NCI-H1105 treated with DMSO at 0.1 percent for 48 hours (cell line): ENCODE results near the gene RAD54L.
"Not testable (repeated sequence)": the region's sequence is repeated elsewhere in the genome, so short reads cannot be mapped to it uniquely, and the experiment has no call there.

Experiments
- DNase-seq: peaks from one replicate; lab custom pipeline; 2025; lab: John Stamatoyannopoulos, UW

RAD54L gene

GRCh38 chr1:46285730-46286477 lies 38.3 kb downstream of the RAD54L start:
- peak; percentile 92 for DNase-seq

GRCh38 chr1:46288485-46289133 lies 41.0 kb downstream of the RAD54L start:
- DNase-seq: no peak

DNA sequence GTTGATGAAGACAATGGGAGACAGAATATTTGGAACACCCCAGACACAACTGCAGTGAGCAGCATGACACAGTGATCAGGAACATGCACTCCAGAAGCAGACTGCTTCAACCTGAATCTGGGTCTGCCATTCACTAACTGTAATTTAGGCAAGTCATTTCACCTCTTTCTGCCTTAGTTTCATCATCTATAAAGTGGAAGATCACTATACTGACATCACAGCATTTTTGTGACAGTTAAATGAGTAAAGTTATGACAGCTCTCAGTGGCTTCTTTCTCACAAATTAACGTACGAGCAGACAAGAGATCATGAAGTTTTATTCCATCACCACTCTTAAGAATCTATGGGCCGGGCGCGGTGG lies 41.6 kb downstream of the RAD54L start:
- no peak for DNase-seq

GRCh38 chr1:46289976-46290375 lies 42.4 kb downstream of the RAD54L start:
- no peak for DNase-seq

- DNase-seq: no peak
Observed at GRCh38 chr1:46295306-46295705, 47.7 kb downstream of the RAD54L start.

GRCh38 chr1:46298387-46298786 lies 50.8 kb downstream of the RAD54L start:
- DNase-seq: no peak

GRCh38 chr1:46300673-46301405 lies 53.3 kb downstream of the RAD54L start:
- DNase-seq: no peak

- no peak for DNase-seq
Observed at GRCh38 chr1:46301406-46301807, 53.8 kb downstream of the RAD54L start.

DNA sequence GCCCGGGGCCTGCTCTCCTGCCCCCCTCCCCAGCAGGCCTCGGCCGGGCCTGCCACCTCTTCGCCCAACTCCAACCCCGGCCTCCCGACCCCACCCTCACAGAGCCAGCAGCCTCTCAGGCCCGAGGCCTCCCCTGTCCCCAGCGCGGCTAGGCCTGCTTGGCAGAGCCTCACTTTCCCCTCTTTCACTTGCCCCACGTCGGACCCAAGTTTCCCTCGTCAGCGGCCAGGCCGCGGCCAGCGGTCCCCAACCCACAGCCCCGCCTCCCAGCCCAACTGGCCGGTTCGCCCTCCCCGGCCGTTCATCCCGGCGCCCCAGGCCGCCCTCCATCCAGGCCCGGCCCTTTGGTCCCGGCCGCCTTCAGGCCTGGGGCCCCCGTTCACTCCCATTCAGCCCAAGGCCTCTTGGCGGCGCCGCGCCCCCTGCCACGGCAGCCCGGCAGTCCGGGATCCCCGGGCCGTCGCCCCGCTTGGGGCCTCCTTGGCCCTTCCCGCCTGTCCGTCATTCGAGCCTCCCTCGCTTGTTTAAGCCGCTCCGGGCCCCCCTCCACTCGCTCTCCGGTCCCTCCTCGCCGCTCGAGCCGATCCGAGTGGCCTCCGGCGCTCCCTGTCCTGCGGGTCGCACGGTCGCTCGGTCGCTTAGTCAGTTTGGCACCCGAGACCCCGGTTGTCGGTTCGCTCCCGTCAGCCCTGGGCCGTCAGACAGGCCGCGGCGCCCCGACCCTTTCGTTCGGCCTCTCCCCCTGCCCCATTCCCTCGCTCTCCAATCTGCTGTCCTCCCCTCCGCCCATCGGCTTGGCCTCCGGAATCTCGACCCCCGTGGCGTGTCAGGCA lies 54.5 kb downstream of the RAD54L start:
- DNase-seq: peak; percentile 25

DNA sequence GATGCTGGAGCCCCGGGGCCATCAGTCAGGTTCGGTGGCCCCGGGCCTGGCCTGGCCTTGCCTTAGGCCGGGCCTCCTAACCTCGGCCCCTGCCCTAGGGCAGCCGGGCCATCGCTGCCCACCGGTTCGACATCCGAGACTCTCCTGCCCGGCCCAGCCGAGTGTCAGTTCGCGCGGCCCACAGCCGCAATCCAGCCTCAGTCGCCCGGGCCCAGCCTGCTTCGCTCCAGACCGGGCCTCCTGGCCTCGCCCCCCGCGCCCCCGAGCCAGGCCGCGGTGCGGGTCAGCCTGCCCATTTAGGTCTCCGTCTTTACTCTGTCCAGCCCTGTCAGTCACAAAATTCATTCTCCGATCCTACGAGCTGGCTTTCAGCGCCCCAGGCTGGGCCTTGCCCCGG lies 55.1 kb downstream of the RAD54L start:
- DNase-seq: no peak

DNA sequence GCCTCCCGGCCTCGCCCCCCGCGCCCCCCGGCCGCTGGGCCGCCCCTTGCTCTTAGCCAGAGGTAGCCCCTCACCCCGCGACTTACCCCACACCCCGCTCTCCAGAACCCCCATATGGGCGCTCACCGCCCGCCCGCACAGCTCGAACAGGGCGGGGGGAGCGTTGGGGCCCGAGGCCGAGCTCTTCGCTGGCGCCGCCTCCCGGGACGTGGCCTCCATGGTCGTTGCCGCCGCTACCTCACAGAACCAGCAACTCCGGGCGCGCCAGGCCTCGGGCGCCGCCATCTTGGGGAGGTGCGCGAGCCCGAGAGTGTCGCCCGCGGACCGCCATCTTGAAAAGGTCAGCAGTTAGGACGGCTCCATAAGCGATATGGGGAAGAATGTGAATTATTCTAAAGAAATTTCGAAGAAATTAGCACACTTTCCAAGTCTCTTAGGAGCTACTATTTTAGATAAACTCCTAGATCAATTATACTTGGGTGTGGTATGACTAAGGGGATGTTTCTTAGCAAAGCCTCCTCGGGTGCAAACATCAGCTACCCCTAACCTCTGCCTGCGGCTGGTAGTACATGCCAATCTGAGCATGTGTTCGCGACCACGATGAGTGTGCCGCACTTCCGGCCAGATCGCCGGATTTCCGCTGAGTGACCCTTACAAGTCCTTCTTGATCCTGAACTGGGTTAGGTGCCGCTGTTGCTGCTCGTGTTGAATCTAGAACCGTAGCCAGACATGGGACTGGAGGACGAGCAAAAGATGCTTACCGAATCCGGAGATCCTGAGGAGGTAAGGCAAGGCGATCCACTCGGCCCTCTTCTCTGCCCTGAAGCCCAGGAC lies 55.7 kb downstream of the RAD54L start, which contains the start of the genes LRRC41 and UQCRH:
Gene LRRC41 (minus strand): TSS at position 579 of the 834 bp plus-strand sequence. CDS start 294 bp downstream, at position 285.
Gene UQCRH (plus strand): TSS at position 661 of the 834 bp plus-strand sequence. CDS start 69 bp downstream, at position 730.
- DNase-seq: peak; percentile 97

DNA sequence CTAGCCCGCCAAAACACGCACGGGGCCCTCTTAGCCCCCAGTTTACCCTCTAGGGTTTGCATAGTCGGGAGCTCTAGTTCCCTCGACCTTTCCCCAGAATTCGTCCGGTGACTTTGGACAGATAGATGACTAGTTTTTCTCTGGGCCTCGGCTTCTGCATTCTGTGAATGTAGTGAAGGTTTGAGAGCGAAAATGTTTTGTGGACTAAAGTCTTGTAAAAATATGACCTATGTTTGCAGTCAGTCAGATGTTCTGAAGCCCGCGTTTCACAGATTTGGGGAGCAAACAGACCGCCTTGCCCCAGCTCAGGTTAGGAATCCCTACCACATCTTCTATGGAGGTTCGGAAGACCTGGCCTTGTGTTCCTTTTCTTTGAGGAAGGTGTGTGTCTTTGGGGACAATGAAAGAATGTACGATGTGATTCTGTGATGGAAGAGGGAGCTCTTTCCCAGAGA lies 56.3 kb downstream of the RAD54L start:
- no peak for DNase-seq

DNA sequence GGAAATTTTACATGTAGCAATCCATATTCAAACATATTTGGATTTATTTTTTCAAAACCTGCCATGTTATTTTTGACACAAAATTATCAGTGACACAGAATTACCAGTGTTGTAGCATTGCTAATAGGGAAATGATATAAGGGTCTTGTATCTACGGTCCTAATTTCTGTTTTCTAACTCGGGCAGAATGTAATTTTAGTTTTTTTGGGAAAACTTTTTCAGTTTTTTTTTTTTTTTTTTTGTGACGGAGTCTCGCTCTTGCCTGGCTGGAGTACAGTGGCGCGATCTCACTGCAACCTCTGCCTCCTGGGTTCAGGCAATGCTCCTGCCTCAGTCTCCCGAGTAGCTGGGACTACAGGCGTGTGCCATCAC lies 58.6 kb downstream of the RAD54L start:
- no peak for DNase-seq

- no peak for DNase-seq
Observed at GRCh38 chr1:46309401-46310159, 62.0 kb downstream of the RAD54L start.

GRCh38 chr1:46310321-46310720 lies 62.8 kb downstream of the RAD54L start:
- DNase-seq: no peak

DNA sequence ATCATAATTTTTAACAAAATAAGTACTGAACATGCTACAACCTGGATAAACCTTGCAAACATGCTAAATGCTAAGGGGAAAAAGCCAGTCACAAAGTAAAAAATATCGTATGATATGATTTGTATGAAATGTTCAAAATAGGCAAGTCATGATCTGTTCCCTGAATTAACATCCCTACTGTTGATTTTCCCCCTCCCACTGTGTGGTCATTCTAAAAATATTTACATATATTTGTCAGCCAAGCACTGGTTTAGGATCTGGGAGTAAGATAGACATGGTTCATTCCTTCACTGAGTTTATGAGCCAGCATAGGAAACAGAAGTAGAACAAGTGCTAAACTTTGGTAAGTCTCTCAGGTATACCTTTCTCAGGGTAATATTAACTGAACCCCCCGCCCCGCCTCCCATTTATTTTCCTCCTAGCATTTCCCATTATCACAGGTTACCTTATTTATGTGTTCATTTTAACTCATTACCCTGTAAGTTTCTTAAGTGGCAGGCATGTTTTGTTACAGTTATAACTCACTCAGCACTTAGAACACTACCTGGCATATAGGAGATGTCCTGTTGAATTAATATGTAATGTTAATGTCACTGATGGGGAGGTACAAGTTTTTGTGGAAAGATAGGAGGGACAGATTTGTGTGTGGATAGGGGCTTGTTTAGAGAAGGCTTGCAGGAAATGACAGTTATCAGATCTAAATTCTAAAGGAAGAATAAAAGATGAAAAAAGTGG lies 68.3 kb downstream of the RAD54L start:
- DNase-seq: no peak

DNA sequence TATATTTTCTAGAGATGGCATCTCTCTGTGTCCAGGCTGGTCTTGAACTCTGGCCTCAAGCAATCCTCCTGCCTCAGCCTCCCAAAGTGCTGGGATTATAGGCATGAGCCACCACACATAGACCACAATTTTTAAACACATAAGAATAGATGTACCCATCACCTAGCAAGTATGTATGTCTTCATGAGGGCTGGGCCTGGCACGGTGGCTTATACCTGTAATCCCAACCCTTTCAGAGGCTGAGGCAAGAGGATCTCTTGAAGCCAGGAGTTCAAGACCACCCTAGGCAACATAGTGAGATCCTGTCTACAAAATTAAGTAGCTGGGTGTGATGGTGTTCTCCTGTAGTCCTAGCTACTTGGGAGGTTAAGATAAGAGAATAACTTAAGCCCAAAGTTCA lies 69.8 kb downstream of the RAD54L start:
- DNase-seq: no peak

- not testable (repeated sequence) for DNase-seq
Observed at GRCh38 chr1:46319301-46319700, 71.7 kb downstream of the RAD54L start.
